CD14-positive monocyte (primary cell): ENCODE results near the gene PLIN3. TPM values are rescaled to one million over a fixed set of nuclear protein-coding genes. Genes with fewer than 3 reads are reported as not detected.
A peak's percentile ranks its signal among the peaks of the same experiment; 100 is the strongest.

Source experiments
- DNase-seq, 3 donors: peaks; one replicate each; pipeline ENCODE4 v3.0.0-alpha.2; 2011 to 2022
- H2AFZ ChIP-seq: 2 replicates; pipeline ENCODE4 v1.6.0; 2012; ENCODE audit warnings: mild to moderate bottlenecking, low read depth, low read length, inconsistent platforms; ENCODE audit not compliant: insufficient read depth, poor library complexity, severe bottlenecking
- H3K27ac ChIP-seq, 2 donors: 1 replicate in 1 of 2; 2 replicates in 1 of 2; pipeline ENCODE4 v1.5.1; 2012 to 2013; ENCODE audit warnings: low read length in 2 of 2, control low read depth in 1 of 2, inconsistent platforms in 1 of 2, low read depth in 1 of 2, mild to moderate bottlenecking in 1 of 2
- H3K27me3 ChIP-seq, 2 donors: one replicate each; pipeline versions ENCODE4 v1.6.0 to v1.6.1; 2011 to 2013; ENCODE audit warnings: low read length in 2 of 2; ENCODE audit not compliant: control insufficient read depth in 2 of 2, insufficient read depth in 2 of 2
- H3K36me3 ChIP-seq, 2 donors: replicated peaks in 1 of 2; 1 replicate in 1 of 2; 2 replicates in 1 of 2; pipeline versions ENCODE4 v1.5.1 to v1.6.1; 2012 to 2013; ENCODE audit warnings: low read length in 2 of 2, control low read depth in 1 of 2, inconsistent platforms in 1 of 2, mild to moderate bottlenecking in 1 of 2; ENCODE audit not compliant: insufficient read depth in 2 of 2, control insufficient read depth in 1 of 2
- H3K4me1 ChIP-seq, 2 donors: 1 replicate in 1 of 2; 2 replicates in 1 of 2; pipeline versions ENCODE4 v1.5.1 to v1.6.1; 2012 to 2013; ENCODE audit warnings: low read length in 2 of 2, control low read depth in 1 of 2, inconsistent platforms in 1 of 2, mild to moderate bottlenecking in 1 of 2, moderate library complexity in 1 of 2; ENCODE audit not compliant: insufficient read depth in 2 of 2, control insufficient read depth in 1 of 2
- H3K4me2 ChIP-seq: replicated peaks from 2 replicates; pipeline ENCODE3; 2012; ENCODE audit warnings: low read length, moderate library complexity, mild to moderate bottlenecking; ENCODE audit not compliant: poor library complexity, severe bottlenecking; ENCODE audit errors: extremely low read depth
- H3K4me3 ChIP-seq, 3 experiments: fragments of 200-600 bp in 1 of 3; sonication (generic) in 1 of 3; replicated peaks in 1 of 3; 1 replicate in 2 of 3; 2 replicates in 1 of 3; pipeline ENCODE4 v1.5.1; 2011 to 2013; ENCODE audit warnings: low read length in 3 of 3, mild to moderate bottlenecking in 3 of 3, control low read depth in 2 of 3, low read depth in 2 of 3, inconsistent platforms in 1 of 3, moderate library complexity in 1 of 3
- H3K79me2 ChIP-seq: 2 replicates; pipeline ENCODE4 v1.6.0; 2012; ENCODE audit warnings: mild to moderate bottlenecking, control low read depth, inconsistent platforms, low read length, moderate library complexity; ENCODE audit not compliant: insufficient read depth
- H3K9ac ChIP-seq: 2 replicates; pipeline ENCODE4 v1.6.0; 2017; ENCODE audit warnings: low read length, mild to moderate bottlenecking; ENCODE audit not compliant: insufficient read depth, poor library complexity, severe bottlenecking
- H3K9me3 ChIP-seq, 2 donors: replicated peaks in 1 of 2; 1 replicate in 1 of 2; 2 replicates in 1 of 2; pipeline versions ENCODE4 v1.5.1 to v1.6.1; 2012 to 2013; ENCODE audit warnings: low read length in 2 of 2, control low read depth in 1 of 2; ENCODE audit not compliant: control insufficient read depth in 1 of 2, insufficient read depth in 1 of 2
- H4K20me1 ChIP-seq: 2 replicates; pipeline ENCODE4 v1.6.0; 2012; ENCODE audit warnings: mild to moderate bottlenecking, low read length, control low read depth, moderate library complexity; ENCODE audit not compliant: insufficient read depth
- H3K27ac Mint-ChIP-seq, 7 donors: one replicate each; pipeline ENCODE4 v1.8.0; 2020; ENCODE audit warnings: mild to moderate bottlenecking in 7 of 7, mixed read lengths in 7 of 7, moderate library complexity in 6 of 7, inconsistent platforms in 2 of 7
- H3K27me3 Mint-ChIP-seq, 3 donors: one replicate each; pipeline ENCODE4 v1.8.0; 2021 to 2022; ENCODE audit warnings: low read depth in 3 of 3, mild to moderate bottlenecking in 3 of 3, mixed read lengths in 3 of 3, moderate library complexity in 3 of 3, inconsistent platforms in 1 of 3
- H3K36me3 Mint-ChIP-seq, 2 donors: one replicate each; pipeline ENCODE4 v1.8.0; 2020; ENCODE audit warnings: mixed read lengths in 2 of 2, inconsistent platforms in 1 of 2, mild to moderate bottlenecking in 1 of 2
- H3K4me1 Mint-ChIP-seq: one replicate; pipeline ENCODE4 v1.8.0; 2020; ENCODE audit warnings: mild to moderate bottlenecking, mixed read lengths
- H3K4me3 Mint-ChIP-seq, 2 donors: one replicate each; pipeline ENCODE4 v1.8.0; 2020; ENCODE audit warnings: mild to moderate bottlenecking in 2 of 2, mixed read lengths in 2 of 2, moderate library complexity in 1 of 2
- H3K9me3 Mint-ChIP-seq, 7 donors: one replicate each; pipeline ENCODE4 v1.8.0; 2020 to 2022; ENCODE audit warnings: mixed read lengths in 7 of 7, mild to moderate bottlenecking in 6 of 7, moderate library complexity in 6 of 7, inconsistent platforms in 2 of 7
- WGBS: methylation state at CpG from one replicate; pipeline ENCODE4 v1.1.5; 2013; ENCODE audit warnings: missing lambda C conversion rate; ENCODE audit not compliant: insufficient coverage; 5-methylcytosine and 5-hydroxymethylcytosine counted together
- intact Hi-C, 2 donors: fragments of 100-400 bp; cut with micrococcal nuclease; formaldehyde crosslinking; loops; one replicate each; pipeline versions ENCODE4 v1.15.0 to v1.15.1; 2023
- polyA plus RNA-seq, 3 donors: library from polyadenylated mRNA; depleted of rRNA in 1 of 3; unstranded in 2 of 3; stranded (reverse) in 1 of 3; fragments of 300-500 nt in 2 of 3; fragments of >200 nt in 1 of 3; fragmentation: Illumina TruSeq in 2 of 3; gene quantifications; 1 replicate in 2 of 3; 2 replicates in 1 of 3; pipeline ENCODE4 v1.2.3, GENCODE V29; 2012 to 2021
- TF ChIP-seq, protein P1 (sequence below): fragments of 200-600 bp; IDR thresholded peaks from one replicate; pipeline ENCODE4 v1.8.0; 2022; ENCODE audit warnings: antibody characterized with exemption, mild to moderate bottlenecking

The PLIN3 gene
- polyA plus RNA-seq, 3 donors = 78.8 to 151 (median 138) TPM

DNA sequence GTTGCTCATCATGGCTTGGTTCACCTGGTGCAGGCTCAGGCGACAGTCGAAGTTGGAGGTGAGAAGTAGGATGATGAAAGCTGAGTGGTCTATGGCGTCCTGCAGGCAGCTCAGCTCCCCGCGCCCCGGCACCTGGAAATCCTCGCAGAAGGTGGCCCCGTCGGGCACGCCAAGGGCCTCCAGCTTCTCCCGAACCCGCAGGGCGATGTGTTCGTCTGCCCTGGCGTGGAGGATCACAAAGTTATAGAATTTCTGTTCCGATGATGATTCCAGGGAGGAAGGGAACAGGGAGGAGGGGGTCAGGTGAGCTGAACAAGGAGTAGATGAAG is 50.6 kb downstream of the PLIN3 start:
- intact Hi-C loops = no loop called here
- Mint-ChIP-seq H3K27me3 (peaks cover 0 to 6% (median 0%) of the 10 kb centered on the region in 3 donors), H3K9me3 (peaks cover 0 to 4% (median 0%) of the 10 kb centered on the region in 7 donors), H3K4me1 (peaks cover 27% of the 10 kb centered on the region), H3K4me3 (no peak overlapping the region), H3K36me3 (peaks cover 36 to 51% of the 10 kb centered on the region in 2 donors), H3K27ac (peak overlapping the region in 3 of 7 donors; percentile 12 to 25 (median 14))
- no peak overlapping the region for H3K27ac ChIP-seq
- H4K20me1 ChIP-seq = peaks cover 69% of the 10 kb centered on the region
- no peak overlapping the region for H2AFZ ChIP-seq
- H3K9ac ChIP-seq = no peak overlapping the region
- WGBS = 96% methylated on average over 15 of the region's 16 CpGs
- TF ChIP-seq, protein P1, sequence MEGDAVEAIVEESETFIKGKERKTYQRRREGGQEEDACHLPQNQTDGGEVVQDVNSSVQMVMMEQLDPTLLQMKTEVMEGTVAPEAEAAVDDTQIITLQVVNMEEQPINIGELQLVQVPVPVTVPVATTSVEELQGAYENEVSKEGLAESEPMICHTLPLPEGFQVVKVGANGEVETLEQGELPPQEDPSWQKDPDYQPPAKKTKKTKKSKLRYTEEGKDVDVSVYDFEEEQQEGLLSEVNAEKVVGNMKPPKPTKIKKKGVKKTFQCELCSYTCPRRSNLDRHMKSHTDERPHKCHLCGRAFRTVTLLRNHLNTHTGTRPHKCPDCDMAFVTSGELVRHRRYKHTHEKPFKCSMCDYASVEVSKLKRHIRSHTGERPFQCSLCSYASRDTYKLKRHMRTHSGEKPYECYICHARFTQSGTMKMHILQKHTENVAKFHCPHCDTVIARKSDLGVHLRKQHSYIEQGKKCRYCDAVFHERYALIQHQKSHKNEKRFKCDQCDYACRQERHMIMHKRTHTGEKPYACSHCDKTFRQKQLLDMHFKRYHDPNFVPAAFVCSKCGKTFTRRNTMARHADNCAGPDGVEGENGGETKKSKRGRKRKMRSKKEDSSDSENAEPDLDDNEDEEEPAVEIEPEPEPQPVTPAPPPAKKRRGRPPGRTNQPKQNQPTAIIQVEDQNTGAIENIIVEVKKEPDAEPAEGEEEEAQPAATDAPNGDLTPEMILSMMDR = no peak
- H3K4me2 ChIP-seq = no peak overlapping the region
- peaks cover 43 to 46% of the 10 kb centered on the region in 2 donors for H3K4me1 ChIP-seq
- peaks cover 29 to 41% of the 10 kb centered on the region in 2 donors for H3K36me3 ChIP-seq
- no peaks in the 10 kb centered on the region for H3K27me3 ChIP-seq
- H3K4me3 ChIP-seq = no peak overlapping the region
- no peaks in the 10 kb centered on the region for H3K9me3 ChIP-seq
- no peak for DNase-seq
- H3K79me2 ChIP-seq = peaks cover 32% of the 10 kb centered on the region

DNA sequence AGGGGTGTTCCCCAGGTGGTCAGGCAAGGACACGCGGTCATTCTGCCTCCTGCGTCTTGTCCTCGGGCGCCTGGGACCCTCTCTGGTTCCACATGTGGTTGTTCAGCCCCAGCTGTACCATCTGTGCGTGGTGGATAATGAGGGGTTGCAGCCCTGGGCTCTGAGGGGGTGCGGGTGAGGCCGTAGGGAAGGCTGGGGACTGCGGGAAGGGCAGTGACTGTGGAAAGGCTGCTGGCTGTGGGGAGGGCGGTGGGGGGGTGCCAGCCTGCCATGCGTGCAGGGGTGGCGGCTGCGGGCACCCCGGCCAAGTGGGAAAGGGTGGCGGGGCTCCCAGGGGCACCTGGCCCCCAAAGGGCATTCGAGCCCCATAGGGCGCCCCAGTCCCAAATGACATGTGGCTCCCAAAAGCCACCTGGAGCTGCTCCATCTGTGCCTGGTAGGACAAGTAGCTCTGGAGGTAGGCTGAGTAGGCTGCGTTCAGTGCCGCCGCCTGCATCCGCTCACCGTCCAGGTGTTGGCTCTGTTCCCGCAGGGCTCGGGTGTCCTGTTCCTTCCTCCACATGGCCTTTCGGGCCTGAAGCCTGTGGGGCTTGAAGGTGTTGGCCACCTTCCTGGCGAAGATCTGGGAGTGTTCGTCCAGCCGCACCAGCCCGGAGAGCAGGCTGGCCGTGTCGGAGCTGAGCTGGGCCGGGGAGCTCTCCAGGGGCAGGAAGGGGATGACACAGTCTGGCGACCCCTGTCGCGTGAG is 51.1 kb downstream of the PLIN3 start:
- Histone ChIP-seq H3K9ac (no peak overlapping the region), H3K4me2 (peak overlapping the region; percentile 75)

More for the DNA sequence above, 51.1 kb downstream of the PLIN3 start:
- Mint-ChIP-seq H3K27me3 (peaks cover 0 to 6% (median 0%) of the 10 kb centered on the region in 3 donors), H3K27ac (peak overlapping the region in 5 of 7 donors; percentile 36 to 100 (median 78)), H3K4me1 (peaks cover 32% of the 10 kb centered on the region), H3K4me3 (no peak overlapping the region), H3K36me3 (peaks cover 35 to 48% of the 10 kb centered on the region in 2 donors), H3K9me3 (peaks cover 0 to 4% (median 0%) of the 10 kb centered on the region in 7 donors)
- peak overlapping the region; percentile 26 to 67 for H3K27ac ChIP-seq
- H3K4me3 ChIP-seq = peak overlapping the region in 1 of 3 experiments; percentile 71
- peaks cover 65% of the 10 kb centered on the region for H4K20me1 ChIP-seq
- peaks cover 30% of the 10 kb centered on the region for H3K79me2 ChIP-seq
- H3K27me3 ChIP-seq = no peaks in the 10 kb centered on the region
- 97% methylated on average over 30 of the region's 35 CpGs for WGBS
- peaks cover 29 to 41% of the 10 kb centered on the region in 2 donors for H3K36me3 ChIP-seq
- no peaks in the 10 kb centered on the region for H3K9me3 ChIP-seq
- intact Hi-C loops = no loop called here
- TF ChIP-seq, protein P1 = no peak
- H3K4me1 ChIP-seq = peaks cover 48 to 51% of the 10 kb centered on the region in 2 donors
- no peak for DNase-seq
- H2AFZ ChIP-seq = no peak overlapping the region
